ENCODE measurements around the gene ENHO.
A peak's percentile ranks its signal among the peaks of the same experiment; 100 is the strongest.
"Not testable (repeated sequence)": the region's sequence is repeated elsewhere in the genome, so short reads cannot be mapped to it uniquely, and the experiment has no call there.

Gene ENHO

DNA sequence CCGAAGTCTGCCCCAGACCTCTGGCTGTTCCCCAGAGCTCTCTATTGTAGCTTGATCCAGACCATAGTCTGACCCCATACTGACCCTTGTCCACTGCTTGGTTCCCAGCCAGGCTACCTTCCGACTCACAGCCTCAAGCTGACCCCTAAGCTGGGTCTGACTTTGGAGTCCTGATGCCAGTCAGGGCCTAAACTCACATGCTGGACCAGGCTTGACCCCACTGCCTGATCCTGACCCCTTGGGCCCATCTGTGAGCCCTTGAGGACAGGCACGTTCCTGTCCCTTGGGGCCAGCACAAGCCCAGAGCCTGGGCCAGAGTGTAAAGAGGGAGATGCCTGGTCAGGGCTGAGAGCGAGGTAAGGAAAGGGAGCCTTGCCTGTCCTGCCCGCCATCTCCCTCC lies 32.7 kb upstream of the ENHO start:
- DNase-seq (ENCODE audit: low read depth), result no peak

DNA sequence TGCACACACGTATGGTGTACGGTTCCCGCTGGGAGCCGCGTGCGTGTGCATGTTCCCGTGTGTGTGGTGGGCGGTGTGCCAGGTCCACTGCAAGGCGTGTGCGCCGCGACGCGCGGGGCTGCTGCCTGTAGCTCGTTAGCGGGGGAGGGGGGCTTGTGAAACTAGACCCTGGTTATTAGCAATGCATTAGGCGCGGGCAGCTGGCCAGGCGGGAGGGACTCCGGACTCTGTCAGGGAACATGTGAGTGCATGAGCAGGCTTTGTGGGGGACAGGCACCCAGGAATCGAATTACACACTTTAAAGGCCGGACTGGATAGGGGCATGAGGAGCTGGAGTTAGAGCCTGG lies 32.2 kb upstream of the ENHO start:
- no peak for DNase-seq (ENCODE audit: low read depth)

DNA sequence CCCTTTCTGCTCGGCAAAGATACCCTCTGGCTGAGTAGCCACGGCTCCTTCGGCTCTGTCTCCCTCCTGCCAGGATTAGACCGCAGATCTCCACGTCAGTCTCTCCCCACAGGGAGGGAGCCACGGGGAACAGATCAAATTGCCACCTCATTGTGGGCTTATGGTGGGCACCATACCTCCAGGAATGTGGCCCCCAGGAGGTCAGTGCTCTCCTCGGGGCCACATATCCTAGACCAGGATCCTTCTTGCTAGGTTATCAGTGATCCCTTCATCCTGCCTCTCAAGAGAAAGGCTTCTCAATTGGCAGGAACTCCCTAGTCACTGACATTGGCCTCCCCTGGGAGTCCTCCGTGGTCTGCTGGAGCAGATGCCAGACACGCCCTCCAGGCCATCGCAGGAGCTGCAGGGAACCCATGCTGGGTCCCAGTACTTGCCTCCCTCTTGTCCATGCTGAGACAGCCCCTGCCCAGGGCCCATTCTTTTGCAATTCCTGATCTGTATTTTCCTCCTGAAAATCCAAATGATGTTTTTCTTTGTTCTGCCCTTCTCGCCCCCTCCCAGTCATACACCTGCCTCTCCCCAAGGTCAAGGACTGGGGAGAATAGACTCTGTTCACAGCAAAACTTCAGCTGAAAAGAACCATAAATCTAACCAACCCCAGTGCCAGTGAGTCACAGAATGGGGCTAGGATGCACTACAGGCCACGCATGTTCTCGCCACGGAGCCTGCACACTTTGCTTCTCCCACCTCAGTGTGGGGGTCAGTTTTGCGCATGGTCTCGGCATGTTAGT lies 31.6 kb upstream of the ENHO start:
- DNase-seq (ENCODE audit: low read depth), result no peak

DNA sequence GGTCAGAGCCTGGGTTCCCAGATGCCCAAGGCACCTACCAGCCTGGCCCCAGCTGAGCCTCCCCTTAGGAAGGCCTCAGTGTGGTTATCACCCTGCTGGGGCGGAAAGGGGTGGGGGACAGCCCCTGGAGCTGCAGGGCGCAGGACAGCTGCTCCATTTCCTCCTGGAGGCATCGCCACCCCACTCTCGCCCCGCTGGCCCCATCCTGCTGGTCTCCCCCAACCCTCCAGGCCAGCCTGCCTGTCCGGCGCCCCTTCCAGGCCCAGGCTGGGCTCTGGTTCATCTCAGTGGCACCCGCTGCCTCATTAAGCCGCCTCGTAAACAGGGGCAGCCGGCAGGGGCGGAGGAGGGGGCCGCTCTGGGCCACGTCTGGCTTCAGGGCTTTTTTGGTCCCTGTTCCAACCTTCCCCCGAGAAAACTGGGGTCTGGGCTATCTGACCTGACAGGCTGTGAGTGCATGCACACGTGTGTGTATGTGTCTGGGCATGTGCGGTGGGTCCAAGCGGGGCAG lies 30.8 kb upstream of the ENHO start:
- DNase-seq (ENCODE audit: low read depth), result no peak

DNA sequence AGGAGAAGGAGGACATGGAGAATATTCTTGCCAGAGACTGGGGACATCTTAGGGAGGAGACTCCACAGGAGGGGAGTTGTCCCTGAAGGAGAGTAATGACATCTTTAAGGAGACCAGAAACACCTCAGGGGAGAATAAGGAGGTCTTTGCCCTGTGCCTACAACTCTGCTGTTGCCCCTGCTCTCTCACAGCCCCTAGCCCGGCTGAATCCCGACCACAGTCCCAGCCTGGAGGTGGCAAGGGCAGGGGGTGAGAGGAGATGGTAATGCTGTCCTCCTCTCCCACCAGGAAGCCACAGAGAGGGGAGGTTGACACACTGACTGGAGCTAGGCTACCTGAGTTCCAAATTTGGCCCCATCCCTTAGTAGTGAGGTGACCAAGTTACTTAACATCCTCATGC lies 30.2 kb upstream of the ENHO start:
- no peak for DNase-seq (ENCODE audit: low read depth)

DNA sequence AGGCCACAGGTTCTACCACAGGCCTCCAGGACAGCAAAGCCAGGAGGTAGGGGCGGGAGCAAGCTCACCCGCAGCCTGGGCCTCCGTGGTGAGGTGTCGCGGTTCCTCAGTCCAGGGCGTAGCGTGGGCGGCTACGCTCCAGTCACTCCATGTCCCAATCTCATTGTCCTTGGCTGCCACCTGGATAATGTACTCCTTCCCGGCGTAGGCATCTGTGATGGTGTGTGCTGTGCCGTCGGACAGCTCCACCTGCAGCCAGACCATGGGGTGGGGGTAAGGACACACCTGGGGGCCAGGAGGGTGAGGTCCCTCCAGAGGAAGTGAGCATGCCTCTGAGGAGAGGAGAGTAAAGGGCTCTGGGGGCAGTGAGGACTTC lies 29.8 kb upstream of the ENHO start:
- DNase-seq (ENCODE audit: low read depth), result no peak

DNA sequence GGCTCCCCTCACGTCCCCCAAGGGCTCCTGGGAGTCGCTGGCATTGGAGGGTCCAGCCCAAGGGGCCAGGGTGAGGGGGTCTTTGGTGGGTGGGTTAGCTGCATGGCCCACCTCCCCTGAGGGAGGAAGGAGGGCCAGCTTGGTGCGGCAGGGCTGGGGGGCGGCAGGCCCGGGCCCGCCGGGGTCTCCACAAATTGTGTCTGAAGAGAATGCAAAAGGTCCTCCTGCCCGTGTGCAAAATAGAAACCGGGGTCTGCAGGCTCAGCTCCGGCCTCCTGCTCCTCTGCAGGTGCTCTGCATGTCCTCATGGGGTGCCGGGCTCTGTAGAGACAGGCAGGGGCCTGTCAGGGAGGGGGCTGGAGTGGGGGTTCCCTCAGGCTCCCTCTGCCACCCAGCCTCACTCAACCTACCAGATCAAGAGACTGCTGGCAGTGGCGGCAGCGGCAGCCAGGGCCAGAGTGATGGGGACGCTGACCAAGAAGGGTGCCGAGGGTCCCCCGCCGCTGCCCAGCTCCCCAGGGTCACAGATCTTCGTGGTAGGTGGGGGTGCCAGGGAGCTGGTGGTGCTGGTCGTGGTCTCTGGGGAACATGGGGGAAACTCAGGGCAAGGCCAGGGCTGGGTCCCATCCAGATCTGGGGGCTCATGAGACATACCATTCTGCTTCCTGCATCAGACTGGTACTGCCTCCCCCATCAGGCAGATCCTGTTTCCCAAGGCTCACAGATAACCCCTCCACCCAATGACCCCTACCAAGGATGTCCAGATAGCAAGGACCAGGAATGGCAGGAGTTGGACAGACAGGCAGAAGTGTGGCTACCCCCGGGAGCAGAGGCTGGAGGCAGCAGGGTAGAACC lies 29.2 kb upstream of the ENHO start:
- DNase-seq (ENCODE audit: low read depth), result no peak

DNA sequence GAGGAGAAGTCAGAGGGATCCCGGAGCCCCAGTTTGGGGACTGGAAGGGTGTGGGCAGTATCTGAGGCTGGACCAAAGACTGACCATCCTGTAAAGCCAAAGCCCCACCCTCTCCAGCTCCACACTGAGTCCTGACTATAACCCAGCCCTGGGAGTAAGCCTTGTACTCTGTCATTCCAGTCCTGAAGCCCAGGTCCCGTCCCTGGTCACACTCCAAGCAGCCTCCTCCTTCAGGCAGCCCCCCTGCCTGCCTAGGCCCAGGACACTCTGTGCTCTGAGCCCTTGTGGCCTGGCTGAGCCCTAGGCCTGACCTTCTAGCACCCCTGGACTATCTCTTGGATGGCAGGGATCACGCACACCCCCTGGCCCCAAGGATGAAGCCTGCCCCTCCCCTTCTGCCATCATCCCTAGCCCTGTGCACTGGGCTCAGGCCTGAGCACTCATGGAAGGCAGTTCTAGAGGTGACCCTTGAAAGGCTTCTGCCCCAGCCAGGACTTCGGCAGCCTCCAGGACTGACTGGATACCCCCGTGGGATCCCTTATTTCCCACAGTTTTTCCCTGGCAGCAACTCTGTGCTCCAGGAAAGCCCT lies 28.0 kb upstream of the ENHO start:
- no peak for DNase-seq (ENCODE audit: low read depth)

DNA sequence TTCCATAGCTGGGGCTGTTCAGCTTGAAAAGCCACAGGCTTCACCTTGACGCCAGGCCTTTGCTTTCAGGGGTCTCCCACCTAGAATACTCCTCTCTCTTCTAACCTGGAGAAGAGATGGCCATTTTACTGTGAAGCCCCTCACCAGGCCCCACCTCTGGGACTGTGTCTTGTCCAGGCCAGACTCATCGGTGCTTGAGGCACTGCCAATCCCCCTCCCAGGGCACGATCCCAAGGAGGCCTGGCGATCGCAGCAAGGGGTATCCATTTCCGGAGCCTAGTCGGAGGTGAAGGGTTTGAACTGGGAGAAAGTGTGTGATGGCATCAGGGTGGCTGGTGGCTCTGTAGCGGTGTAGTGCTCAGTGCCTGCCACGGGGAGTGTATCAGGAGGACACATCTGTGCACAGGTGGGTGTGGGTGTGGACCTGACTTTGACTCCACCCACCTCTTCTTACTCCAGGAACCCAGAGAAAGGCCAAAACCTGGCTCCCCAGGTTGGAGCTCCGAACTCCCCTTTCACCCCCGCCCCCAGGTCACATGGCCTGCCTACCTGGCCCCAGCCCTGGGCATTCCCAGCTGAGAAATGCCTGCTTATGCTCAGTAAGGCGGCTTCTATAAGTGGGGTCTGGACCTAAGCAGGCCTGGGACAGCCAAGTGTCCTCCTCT lies 27.4 kb upstream of the ENHO start:
- no peak for DNase-seq (ENCODE audit: low read depth)

DNA sequence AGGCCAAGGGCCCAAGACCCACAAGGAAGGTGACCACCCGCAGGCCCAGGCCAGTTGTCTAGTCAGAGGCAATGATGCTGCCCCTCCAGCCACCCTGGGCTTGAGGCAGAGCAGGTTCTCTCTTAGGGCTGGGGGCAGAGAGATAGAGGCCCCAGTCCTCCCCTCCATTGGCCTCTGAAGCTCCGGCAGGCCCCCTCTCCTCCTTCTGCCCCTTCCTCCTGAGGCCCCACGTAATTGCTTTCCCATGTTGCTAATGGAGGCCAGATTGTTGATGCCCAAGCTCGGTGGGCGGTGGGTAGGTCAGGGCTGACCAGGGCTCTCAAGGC lies 26.6 kb upstream of the ENHO start:
- DNase-seq (ENCODE audit: low read depth), result no peak

DNA sequence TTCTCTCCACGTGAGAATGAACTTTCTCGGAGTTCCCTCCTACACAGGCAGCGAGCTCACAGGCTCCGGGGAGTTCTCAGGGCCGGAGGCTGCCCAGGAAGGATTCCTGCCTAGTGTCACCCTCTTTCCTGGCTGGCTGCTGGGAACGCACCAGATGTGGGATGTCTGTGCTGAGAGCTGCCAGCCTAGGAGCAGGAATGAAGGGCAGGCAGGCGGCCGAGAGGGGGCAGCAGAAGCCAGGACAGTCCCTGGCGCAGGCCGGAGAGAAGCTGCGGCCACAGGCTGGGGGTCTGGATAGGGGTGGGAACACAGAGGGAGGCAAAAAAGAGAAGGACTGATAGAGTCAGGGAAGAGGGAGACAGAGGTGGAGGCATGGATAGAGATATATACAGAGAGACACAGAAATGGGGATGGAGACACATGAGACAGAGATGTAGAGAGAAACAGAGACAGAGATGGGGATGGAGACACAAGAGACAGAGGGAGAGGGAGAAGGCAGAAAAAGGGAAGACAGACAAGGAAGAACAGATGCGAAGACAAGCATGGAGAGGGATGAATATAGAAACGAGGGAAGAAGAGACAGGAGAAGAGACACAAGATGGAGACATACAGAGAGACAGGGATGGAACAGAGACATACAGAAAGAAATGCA lies 25.3 kb upstream of the ENHO start:
- DNase-seq (ENCODE audit: low read depth), result peak; percentile 62

DNA sequence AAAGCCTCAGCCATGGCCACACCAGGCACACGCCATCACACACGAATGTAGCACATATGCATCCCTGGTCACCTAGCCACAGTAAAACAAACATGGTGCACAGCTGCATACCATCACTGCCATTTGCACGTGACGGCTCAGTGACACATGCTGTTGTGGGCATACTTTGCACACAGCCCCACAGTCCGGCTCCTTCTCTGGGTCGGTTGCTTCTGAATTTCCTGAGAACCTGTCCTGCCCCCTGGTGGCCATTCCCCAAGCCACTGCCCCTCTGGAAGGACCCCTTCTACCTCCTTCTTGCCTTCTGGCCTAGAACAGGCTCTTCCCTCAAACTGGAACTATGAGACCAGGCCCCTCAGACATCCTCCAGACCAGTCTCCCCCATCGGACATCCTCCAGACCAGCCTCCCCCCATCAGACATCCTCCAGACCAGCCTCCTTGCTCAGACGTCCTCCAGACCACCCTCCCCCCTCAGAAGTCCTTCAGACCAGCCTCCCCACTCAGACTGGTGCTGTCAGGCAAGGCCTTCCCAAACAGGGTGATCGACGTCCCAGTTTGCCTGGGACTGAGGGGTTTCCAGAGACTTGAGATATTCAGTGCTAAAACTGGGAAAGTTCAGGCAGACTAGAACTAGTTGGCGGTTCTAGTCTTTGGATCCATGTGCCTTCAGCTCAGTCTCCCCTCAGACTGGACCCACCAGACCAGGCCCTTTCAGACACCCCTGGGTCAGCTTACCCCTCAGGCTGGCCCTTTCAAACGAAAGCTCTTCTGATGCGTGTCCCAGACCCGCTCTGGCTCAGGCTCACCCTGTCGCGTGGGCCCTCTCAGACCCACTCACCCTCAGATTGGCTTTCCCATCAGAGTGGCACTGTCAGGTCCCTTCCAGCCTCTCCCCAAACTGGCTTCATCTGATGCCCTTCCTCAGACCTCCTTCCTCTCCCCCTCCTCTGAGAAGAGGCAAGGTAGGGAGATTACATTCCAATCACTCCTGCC lies 24.3 kb upstream of the ENHO start:
- DNase-seq (ENCODE audit: low read depth), result peak; percentile 34

DNA sequence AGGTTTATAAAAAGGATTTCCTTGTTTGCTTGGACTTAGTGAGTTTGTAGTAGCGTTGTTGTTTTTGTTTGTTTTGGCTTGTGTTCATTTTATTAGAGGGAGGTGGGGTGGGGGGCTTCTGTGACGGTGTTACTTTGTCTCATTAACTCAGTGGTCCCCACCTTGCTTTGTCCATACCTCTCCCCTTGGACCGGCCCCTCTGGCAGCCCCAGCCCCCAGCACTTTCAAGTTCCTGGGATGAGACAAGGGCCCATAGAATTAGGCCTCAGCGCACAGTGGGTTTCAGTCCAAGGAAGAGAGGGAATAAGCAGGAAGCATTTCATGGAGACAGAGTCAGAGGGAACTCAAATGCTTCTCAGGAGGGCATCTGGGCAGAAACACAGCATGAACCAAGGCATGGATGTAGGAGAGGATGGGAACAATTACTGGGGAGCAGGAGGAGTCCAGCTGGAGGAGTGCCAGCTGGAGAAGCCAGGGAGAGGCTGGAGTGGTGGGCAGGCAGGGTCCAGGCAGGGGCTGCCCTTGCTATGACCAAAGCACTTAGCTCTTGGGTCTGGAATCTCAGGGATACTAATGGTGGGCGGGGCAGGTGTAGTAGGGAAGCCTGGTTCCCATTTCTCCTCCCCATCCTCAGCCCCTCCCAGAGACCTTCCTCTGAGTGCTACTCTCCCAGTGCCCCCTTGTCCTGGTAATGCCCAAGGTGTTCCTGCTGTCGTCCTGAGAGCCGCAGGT lies 23.5 kb upstream of the ENHO start:
- DNase-seq (ENCODE audit: low read depth), result no peak

DNA sequence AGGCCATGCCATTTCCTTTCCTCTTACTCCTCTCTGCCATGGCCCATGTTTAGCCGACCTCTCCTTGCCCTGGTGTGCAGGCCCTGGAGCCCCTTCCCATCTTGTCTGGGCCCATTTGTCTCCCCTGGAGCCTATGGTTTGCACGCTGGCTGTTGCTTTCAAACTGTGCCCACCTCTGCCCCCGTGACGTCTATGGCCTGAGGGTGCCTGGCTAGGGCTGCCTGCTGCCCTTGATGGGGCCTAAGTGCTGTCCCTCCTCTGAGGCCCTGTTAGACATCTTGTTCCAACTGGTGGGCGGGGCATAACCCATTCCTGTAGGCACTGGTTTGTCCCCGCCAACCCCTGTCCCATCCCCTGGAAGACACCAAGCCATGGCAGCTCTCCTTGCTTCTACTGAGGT lies 22.7 kb upstream of the ENHO start:
- no peak for DNase-seq (ENCODE audit: low read depth)

DNA sequence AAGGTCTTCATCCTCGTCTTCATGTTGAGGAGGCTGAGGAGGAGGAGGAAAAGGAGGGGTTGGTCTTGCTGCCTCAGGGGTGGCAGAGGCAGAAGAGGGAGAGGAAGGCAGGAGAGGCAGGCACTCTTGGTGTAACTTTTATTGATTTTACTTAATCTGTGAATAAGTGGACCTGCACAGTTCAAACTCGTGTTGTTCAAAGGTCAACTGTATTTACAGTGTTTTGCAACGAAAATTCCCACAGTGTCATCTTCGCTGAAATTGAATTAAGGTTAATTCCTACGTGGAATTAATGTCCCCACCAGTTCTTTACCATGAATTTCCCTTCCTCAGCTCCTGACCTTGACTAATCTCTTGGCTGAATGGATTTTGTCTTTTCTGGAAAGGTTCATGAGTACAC lies 21.2 kb upstream of the ENHO start:
- no peak for DNase-seq (ENCODE audit: low read depth)

DNA sequence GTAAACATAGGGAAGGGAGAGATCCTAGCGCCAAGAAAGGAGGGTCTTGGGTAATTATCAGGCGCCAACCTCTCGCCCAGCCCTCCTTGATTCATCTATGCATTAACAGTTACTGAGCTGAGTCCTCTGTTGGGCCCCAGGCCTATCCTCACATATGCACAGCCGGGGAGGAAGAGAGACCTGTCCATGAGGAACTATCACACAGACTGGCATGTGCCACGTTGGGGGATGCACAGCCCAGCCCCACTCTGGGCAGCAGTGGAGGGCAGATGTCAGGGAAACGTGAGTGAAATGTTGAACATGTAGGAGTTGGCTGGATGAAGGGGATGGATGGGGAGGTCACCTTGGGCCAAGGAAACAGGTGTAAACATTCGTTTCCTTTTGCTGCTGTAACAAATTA lies 18.8 kb upstream of the ENHO start:
- DNase-seq (ENCODE audit: low read depth), result no peak

DNA sequence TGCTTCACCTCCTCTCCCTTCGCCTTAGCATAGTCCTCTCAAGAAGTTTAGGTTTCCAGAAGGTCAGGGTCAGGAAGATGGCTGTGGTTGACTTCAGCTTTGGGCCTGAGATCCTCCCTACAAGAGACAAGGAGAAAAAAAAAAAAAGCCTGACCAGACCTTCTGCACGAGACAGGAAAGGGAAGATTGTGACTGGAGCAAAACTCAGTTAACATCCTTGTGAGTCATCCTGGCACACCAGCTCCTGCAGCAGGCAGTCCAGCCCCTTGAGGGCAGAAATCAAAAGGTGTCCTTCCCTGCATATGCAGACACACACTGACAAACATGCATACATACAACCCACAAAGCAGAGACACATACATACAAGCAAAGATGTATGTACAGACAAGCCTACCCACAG lies 18.0 kb upstream of the ENHO start:
- DNase-seq (ENCODE audit: low read depth), result peak; percentile 10

DNA sequence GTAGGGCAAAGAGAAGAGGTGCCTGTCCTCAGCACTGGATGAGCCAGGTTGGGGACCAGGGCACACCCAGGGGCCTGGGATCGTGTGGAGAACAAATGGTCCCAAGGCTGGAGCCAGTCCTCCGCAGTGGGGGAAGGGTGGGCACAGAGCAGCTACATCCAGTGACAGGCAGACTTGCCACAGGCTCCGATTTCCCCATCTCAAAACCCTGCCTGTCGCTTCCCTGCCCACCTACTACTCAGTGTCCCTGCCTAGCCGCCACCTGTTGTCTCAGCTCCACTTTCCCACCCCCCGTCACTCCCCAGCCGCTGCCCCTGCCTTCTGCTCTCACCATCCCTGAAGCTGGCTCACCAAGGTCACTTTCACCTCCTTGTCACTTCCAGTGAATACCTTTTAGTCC lies 13.9 kb upstream of the ENHO start:
- DNase-seq (ENCODE audit: low read depth), result no peak

DNA sequence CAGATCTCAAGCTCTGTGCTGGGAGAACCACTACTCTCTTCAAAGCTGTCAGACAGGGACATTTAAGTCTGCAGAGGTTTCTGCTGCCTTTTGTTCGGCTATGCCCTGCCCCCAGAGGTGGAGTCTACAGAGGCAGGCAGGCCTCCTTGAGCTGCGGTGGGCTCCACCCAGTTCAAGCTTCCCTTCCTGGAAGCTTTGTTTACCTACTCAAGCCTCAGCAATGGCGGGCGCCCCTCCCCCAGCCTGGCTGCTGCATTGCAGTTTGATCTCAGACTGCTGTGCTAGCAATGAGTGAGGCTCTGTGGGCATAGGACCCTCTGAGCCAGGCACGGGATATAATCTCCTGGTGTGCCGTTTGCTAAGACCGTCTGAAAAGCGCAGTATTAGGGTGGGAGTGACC lies 9.3 kb upstream of the ENHO start:
- DNase-seq (ENCODE audit: low read depth), result not testable (repeated sequence)

DNA sequence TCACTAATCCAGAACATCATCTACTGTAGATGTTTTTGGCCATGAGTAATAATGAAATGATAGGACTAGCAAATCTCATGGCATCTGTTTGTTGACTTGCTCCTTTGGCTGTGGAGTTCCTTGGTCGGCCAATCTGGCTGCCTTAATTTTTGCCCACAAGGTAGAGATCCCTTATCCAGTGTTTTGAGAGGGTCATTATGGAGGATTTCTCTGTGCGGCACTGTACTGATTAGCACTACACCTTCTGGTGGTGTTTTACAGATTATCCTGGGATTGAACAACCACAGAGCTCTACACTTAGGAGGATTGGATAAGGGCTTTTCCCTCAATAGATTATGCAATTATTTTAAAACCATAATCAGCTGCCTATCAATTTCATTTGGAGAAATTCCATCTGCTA lies 3.2 kb upstream of the ENHO start:
- no peak for DNase-seq (ENCODE audit: low read depth)
